ENCODE measurements around the gene RFTN1.

DNA sequence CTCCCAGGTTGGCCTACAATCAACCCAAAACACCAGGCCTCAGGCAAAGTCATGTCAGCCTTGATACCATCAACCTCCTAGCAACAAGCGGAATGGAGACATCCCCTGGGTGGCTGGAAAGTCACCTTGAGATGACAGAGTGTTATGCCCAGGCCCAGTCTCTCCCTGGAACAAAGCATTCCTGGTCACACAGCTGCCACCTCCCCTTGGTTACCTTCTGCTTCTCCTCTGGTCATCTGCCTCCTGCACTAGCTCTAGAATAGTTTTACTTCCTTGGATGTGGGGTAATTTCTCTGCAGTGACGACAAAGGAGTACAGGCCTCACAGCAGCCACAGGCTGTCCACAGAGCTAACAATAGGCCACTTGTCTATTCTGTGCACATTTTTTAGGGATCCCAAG, 114.9 kb downstream of the RFTN1 start:
- no peak for TF ChIP-seq CTCF (IDR thresholded peaks at IDR 0.05)
- no peak for TF ChIP-seq POLR2A (IDR thresholded peaks at IDR 0.05)

All from heart left ventricle (tissue), 13 donors.